IPS-18a (cell line): ENCODE measurements around the gene SRP9.
A peak's percentile ranks its signal among the peaks of the same experiment; 100 is the strongest.
"Not testable (repeated sequence)": the region's sequence is repeated elsewhere in the genome, so short reads cannot be mapped to it uniquely, and the experiment has no call there.

Experiments used
- H3K27ac ChIP-seq: one replicate; pipeline ENCODE4 v1.5.1; 2013; ENCODE audit warnings: low read length
- H3K27me3 ChIP-seq: one replicate; pipeline ENCODE4 v1.6.1; 2013; ENCODE audit warnings: mild to moderate bottlenecking, low read length; ENCODE audit not compliant: control insufficient read depth, insufficient read depth
- H3K36me3 ChIP-seq: one replicate; pipeline ENCODE4 v1.6.1; 2013; ENCODE audit warnings: low read depth, low read length; ENCODE audit not compliant: control insufficient read depth
- H3K4me1 ChIP-seq: one replicate; pipeline ENCODE4 v1.6.1; 2013; ENCODE audit warnings: low read depth, low read length; ENCODE audit not compliant: control insufficient read depth
- H3K4me3 ChIP-seq: one replicate; pipeline ENCODE4 v1.5.1; 2013; ENCODE audit warnings: low read length
- H3K9ac ChIP-seq: one replicate; pipeline ENCODE4 v1.6.1; 2013; ENCODE audit warnings: mild to moderate bottlenecking, low read length, moderate library complexity
- H3K9me3 ChIP-seq: one replicate; pipeline ENCODE4 v1.6.1; 2013; ENCODE audit warnings: low read depth, low read length; ENCODE audit not compliant: control insufficient read depth

SRP9 gene

DNA sequence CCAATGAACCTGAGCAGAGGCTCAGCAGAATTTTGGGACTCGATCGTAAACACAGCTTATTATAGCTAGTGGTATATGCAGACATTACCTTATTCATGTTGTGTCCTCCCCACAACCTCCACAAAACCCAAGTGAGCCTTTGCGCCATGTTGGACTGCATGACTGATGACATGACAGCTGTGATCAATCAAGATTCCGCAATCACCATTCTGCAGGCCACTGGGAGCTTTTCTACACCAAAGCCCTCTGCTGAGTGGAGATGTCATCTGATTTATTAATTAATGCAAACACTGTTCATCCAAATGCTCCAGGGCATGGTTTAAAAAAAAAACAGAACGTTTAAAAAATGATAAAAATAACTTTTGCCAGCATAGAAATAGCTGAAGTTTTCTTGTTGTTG is 7.9 kb upstream of the SRP9 start:
- Histone ChIP-seq H3K27me3 (no peaks in the 10 kb centered on the region), H3K4me3 (no peak overlapping the region), H3K9me3 (no peaks in the 10 kb centered on the region), H3K4me1 (peaks cover 27% of the 10 kb centered on the region), H3K27ac (no peak overlapping the region), H3K36me3 (no peaks in the 10 kb centered on the region), H3K9ac (no peak overlapping the region)

DNA sequence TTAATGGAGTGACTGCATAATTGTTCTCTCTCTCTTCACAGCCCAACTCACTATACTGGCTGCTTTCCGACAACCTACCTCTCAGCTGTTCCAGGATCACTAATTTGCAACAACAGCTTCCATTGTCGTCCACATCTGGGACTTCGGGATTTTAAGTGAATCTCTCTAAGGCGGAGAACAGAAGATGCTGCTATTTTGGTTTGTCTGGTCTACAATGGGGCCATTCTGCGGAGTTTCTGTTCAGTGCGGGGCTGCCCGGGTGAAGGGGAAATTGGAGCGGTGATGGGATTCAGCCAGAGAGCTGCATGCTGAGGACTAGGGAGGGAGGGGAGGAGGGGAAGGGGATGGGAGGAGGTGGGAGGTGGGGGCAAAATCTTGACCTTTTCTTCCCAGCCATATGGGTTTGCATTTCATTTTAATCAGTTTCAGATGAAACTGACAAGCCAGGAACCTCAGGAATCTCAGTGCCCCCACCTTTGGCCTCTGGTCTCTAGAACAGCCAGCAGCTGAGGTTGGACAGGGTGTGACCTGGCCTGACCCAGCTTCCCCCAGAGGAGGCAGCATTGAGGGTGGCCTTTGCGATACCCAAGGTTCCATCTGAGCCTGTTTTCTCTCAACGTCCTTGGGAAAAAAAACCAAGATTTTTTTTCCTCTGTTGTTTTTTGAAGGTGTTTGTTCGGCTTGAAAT is 6.9 kb upstream of the SRP9 start:
- Histone ChIP-seq H3K4me1 (peaks cover 27% of the 10 kb centered on the region), H3K9me3 (no peaks in the 10 kb centered on the region), H3K36me3 (no peaks in the 10 kb centered on the region), H3K27ac (no peak overlapping the region), H3K9ac (no peak overlapping the region), H3K4me3 (no peak overlapping the region), H3K27me3 (no peaks in the 10 kb centered on the region)

DNA sequence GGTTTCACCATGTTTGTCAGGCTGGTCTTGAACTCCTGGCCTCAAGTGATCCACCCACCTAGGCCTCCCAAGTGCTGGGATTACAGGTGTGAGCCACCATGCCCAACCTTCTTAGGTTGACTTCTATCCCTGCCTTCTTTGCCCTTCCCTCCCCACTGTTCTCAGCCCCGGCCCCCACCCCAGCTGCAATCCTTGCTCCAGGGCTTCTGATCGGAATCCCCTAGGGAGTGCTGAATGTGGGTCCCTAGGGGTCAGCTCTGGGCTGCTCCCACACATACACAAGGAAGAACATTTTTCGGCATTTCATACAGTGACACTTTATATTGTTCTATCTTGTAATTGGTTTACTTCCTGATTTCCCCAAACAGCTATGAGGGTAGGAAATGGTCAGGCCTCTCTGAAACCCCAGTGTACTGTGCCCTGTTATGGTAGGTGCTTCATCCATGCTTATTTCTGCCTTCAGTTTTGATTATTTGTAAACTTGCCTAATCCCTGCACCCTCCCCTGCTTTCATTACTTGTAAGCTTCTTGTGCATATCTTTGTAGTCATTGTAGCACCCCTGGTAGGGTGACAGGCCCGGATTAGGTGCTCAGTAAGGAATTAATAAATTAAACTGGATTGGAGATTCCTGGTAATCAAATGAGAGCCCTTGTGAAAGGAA is 5.8 kb upstream of the SRP9 start:
- H3K4me1 ChIP-seq, result peaks cover 27% of the 10 kb centered on the region
- H3K9me3 ChIP-seq, result no peaks in the 10 kb centered on the region
- H3K27ac ChIP-seq, result no peak overlapping the region
- no peaks in the 10 kb centered on the region for H3K27me3 ChIP-seq
- H3K4me3 ChIP-seq, result no peak overlapping the region
- H3K36me3 ChIP-seq, result no peaks in the 10 kb centered on the region
- H3K9ac ChIP-seq, result no peak overlapping the region

DNA sequence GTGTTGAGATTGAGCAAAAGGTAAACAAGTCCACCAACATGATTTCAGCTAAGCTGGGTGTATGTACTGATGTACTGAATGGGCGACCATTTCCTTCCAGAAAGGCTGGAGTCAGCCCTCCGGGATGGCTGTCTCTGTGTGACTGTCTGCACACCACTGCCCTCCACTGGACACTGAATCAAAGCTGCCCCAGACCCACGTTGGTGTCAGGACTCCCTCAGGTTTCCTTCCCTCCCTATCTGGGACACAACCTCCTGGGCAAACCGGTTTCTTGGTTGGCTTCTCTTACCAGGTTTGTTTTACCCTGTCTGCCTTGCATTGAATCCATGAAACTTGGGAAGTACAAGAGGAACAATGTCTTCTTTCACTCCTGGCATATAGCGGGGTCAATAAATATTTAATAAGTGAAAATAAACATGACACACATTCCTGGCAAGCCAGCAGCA is 5.3 kb upstream of the SRP9 start:
- H3K36me3 ChIP-seq, result no peaks in the 10 kb centered on the region
- no peak overlapping the region for H3K4me3 ChIP-seq
- no peak overlapping the region for H3K27ac ChIP-seq
- peaks cover 28% of the 10 kb centered on the region for H3K4me1 ChIP-seq
- H3K9ac ChIP-seq, result no peak overlapping the region
- H3K9me3 ChIP-seq, result no peaks in the 10 kb centered on the region
- H3K27me3 ChIP-seq, result no peaks in the 10 kb centered on the region

DNA sequence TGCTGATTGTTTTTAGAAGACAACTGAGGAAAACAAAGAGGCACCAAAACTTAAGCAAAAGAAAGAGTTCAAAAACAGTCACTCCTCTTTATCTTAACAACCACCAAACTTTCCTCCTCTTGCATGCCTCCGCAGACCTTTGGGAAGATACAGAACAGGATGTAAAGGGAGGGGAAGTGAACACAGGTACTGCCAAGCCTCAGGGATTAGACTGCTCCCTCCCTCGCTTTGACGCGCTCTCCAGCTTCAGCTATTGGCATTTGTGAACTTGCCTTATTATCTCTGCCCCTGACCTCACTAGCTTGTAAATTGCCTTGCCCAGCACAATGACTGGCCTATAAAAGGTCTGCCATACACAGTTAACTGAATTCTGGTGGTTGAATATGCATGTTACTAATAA is 4.8 kb upstream of the SRP9 start:
- peaks cover 23% of the 10 kb centered on the region for H3K4me1 ChIP-seq
- no peaks in the 10 kb centered on the region for H3K27me3 ChIP-seq
- no peak overlapping the region for H3K27ac ChIP-seq
- H3K9ac ChIP-seq, result no peak overlapping the region
- no peak overlapping the region for H3K4me3 ChIP-seq
- no peaks in the 10 kb centered on the region for H3K36me3 ChIP-seq
- H3K9me3 ChIP-seq, result no peaks in the 10 kb centered on the region

DNA sequence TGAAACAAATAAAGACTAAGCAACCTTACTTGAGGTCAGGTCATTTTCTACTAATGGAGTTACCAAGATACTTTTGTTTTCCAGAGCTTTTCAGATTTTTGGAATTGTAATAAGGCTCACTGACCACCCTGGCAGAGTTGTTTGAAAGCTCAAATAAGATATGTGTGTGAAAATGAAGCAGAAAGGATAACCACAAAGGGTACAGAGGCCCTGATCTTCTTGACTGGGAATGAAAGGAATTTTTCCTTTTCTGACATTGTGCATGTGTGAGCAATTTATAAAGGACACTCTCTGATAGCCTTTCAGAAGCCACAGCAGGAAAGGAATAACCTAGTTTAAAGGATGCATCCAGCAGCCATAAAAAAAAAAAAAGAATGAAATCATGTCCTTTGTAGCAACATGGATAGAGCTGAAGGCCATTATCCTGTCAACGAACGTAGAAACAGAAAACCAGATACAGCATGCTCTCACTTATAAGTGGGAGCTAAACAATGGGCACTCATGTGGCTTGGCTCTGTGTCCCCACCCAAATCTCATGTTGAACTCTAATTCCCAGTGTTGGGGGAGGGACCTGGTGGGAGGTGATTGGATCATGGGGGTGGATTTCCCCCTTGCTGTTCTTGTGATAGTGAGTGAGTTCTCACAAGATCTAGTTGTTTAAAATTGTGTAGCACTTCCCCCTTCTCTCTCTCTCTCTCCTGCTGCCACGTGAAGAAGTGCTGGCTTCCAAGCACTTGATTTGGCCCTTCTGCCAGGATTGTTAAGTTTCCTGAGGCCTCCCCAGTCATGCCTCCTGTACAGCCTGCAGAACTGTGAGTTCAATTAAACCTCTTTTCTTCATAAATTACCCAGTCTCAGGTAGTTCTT is 3.1 kb upstream of the SRP9 start:
- Histone ChIP-seq H3K4me1 (peaks cover 21% of the 10 kb centered on the region), H3K36me3 (no peaks in the 10 kb centered on the region), H3K4me3 (no peak overlapping the region), H3K9me3 (no peaks in the 10 kb centered on the region), H3K27me3 (no peaks in the 10 kb centered on the region), H3K9ac (no peak overlapping the region), H3K27ac (no peak overlapping the region)

DNA sequence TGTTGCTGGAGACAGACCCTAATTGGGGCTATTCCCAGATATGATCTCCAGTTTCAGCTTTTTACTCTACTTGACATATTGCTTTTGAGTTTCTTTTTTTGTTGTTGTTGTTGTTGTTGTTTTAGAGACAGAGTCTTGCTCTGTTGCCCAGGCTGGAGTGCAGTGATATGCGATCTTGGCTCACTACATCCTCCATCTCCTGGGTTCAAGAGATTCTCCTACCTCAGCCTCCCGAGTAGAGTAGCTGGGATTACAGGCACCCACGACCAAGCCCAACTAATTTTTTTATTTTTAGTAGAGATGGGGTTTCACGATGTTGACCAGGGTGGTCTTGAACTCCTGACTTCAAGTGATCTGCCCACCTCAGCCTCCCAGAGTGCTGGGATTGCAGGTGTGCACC is 1.3 kb upstream of the SRP9 start:
- H3K27me3 ChIP-seq, result no peaks in the 10 kb centered on the region
- H3K9ac ChIP-seq, result no peak overlapping the region
- no peak overlapping the region for H3K27ac ChIP-seq
- H3K9me3 ChIP-seq, result no peaks in the 10 kb centered on the region
- H3K36me3 ChIP-seq, result no peaks in the 10 kb centered on the region
- no peak overlapping the region for H3K4me3 ChIP-seq
- peaks cover 22% of the 10 kb centered on the region for H3K4me1 ChIP-seq

DNA sequence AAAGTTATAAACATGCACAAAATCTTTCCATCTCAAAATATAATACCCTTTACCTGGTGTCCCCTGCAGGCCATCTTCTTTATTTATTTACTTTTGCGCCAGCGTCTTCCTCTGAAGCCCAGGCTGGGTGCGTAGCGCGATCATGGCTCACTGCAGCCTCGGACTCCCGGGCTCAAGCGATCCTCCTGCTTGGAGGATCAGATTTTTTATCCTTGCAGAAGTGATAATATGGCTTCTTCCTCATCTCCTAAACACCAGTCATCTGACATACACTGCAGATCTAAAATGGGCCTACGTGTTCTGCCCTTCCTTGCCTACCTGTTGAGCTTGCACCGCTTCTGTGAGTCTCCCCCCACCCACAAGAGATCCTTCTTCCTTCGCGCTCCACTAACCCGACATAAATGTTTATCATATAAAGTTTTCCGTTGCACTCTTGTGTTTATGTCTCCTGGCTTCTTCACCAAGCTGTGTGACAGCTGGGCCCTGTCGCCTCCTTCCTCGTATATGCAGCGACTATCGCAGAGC is 506 bp upstream of the SRP9 start:
- Histone ChIP-seq H3K4me3 (peak overlapping the region; percentile 93), H3K9ac (peak overlapping the region; percentile 51), H3K27me3 (no peaks in the 10 kb centered on the region), H3K9me3 (no peaks in the 10 kb centered on the region), H3K36me3 (no peaks in the 10 kb centered on the region), H3K4me1 (peaks cover 25% of the 10 kb centered on the region), H3K27ac (peak overlapping the region; percentile 26)

DNA sequence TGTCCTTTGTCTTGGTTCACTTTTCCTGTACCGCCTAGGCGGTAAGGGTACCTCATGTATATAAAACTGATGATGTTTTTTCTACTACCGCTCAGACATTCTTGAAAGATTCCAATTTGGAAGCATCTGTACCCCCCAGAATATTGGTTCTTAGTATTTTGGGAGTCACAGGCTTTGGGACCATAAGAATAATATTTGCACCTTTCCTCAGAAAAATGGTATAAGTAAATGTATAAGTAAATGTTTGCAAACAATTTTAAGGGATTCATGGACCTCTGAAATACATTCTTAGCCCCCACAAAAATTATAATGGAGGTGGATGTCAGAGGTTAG is 677 bp downstream of the SRP9 start:
- H3K27me3 ChIP-seq, result no peaks in the 10 kb centered on the region
- H3K27ac ChIP-seq, result peak overlapping the region; percentile 99
- H3K4me3 ChIP-seq, result peak overlapping the region; percentile 93
- peaks cover 29% of the 10 kb centered on the region for H3K4me1 ChIP-seq
- H3K9me3 ChIP-seq, result no peaks in the 10 kb centered on the region
- H3K36me3 ChIP-seq, result peaks cover 7% of the 10 kb centered on the region
- H3K9ac ChIP-seq, result peak overlapping the region; percentile 99

DNA sequence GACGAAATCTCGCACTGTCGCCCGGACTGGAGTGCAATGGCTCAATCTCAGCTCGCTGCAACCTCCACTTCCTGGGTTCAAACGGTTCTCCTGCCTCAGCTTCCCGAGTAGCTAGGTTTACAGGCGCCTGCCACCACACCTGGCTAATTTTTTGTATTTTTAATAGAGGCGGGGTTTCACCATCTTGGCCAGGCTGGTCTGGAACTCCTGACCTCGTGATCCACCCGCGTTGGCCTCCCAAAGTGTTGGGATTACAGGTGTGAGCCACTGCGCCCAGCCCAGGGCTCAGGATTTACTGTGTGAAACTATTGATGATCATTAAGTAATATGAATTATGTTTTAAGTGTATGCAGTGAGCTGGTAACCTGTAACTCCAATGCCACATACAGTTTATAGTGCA is 1.5 kb downstream of the SRP9 start:
- H3K36me3 ChIP-seq, result peaks cover 14% of the 10 kb centered on the region
- peak overlapping the region; percentile 99 for H3K9ac ChIP-seq
- H3K27ac ChIP-seq, H3K9me3 ChIP-seq, H3K27me3 ChIP-seq: not testable (repeated sequence)
- peaks cover 34% of the 10 kb centered on the region for H3K4me1 ChIP-seq
- peak overlapping the region; percentile 93 for H3K4me3 ChIP-seq

DNA sequence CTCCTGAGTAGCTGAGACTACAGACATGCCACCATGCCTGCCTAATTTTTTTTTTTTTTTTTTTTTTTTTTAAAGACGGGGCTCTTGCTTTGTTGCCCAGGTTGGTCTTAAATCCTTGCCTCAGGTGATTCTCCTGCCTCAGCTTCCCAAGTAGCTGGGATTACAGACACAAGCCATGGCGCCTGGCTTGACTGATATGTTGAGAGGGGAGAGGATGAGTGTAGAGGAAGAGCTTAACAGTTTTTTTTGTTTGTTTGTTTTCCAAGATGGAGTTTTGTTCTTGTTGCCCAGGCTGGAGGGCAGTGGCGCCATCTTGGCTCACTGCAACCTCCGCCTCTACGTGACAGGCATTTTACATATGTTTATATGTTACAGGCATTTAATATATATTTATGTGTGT is 2.5 kb downstream of the SRP9 start:
- H3K4me1 ChIP-seq, result peaks cover 34% of the 10 kb centered on the region
- peak overlapping the region; percentile 93 for H3K4me3 ChIP-seq
- H3K36me3 ChIP-seq, result peaks cover 19% of the 10 kb centered on the region

More for the DNA sequence above, 2.5 kb downstream of the SRP9 start:
- Histone ChIP-seq H3K9ac (no peak overlapping the region), H3K9me3 (no peaks in the 10 kb centered on the region), H3K27ac (no peak overlapping the region), H3K27me3 (no peaks in the 10 kb centered on the region)
